Measurements from ENCODE around the gene PADI3.

Gene PADI3

GRCh38 chr1:17230671-17231310 lies 18.1 kb upstream of the PADI3 start:
- no peak overlapping the region for H3K4me3 ChIP-seq (ENCODE audit: low read length)
- DNase-seq (ENCODE audit: low read depth) = no peak
- TF ChIP-seq CTCF (IDR thresholded peaks at IDR 0.05; ENCODE audit: insufficient read depth, low read depth, low read length, missing control alignments) = no peak

GRCh38 chr1:17232759-17233661 lies 15.9 kb upstream of the PADI3 start:
- peak; percentile 88 for DNase-seq (ENCODE audit: low read depth)

GRCh38 chr1:17233675-17234320 lies 15.1 kb upstream of the PADI3 start:
- no peak overlapping the region for H3K4me3 ChIP-seq (ENCODE audit: low read length)
- DNase-seq (ENCODE audit: low read depth) = peak; percentile 99
- TF ChIP-seq CTCF (IDR thresholded peaks at IDR 0.05; ENCODE audit: insufficient read depth, low read depth, low read length, missing control alignments) = no peak

More at GRCh38 chr1:17232759-17233661, 15.9 kb upstream of the PADI3 start:
- TF ChIP-seq CTCF (IDR thresholded peaks at IDR 0.05; ENCODE audit: insufficient read depth, low read depth, low read length, missing control alignments) = no peak
- no peak overlapping the region for H3K4me3 ChIP-seq (ENCODE audit: low read length)

- no peak overlapping the region for H3K4me3 ChIP-seq (ENCODE audit: low read length)
- DNase-seq (ENCODE audit: low read depth) = no peak
- TF ChIP-seq CTCF (IDR thresholded peaks at IDR 0.05; ENCODE audit: insufficient read depth, low read depth, low read length, missing control alignments) = no peak
Observed at GRCh38 chr1:17234405-17234804, 14.5 kb upstream of the PADI3 start.

- no peak overlapping the region for H3K4me3 ChIP-seq (ENCODE audit: low read length)
- DNase-seq (ENCODE audit: low read depth) = no peak
- no peak for TF ChIP-seq CTCF (IDR thresholded peaks at IDR 0.05; ENCODE audit: insufficient read depth, low read depth, low read length, missing control alignments)
Observed at GRCh38 chr1:17235135-17235885, 13.6 kb upstream of the PADI3 start.

- peak; percentile 77 for TF ChIP-seq CTCF (IDR thresholded peaks at IDR 0.05; ENCODE audit: insufficient read depth, low read depth, low read length, missing control alignments)
- no peak overlapping the region for H3K4me3 ChIP-seq (ENCODE audit: low read length)
- DNase-seq (ENCODE audit: low read depth) = peak; percentile 85
Observed at GRCh38 chr1:17236779-17237560, 11.9 kb upstream of the PADI3 start.

Measured in epithelial cell of esophagus (primary cell).